Neuronal stem cell (in vitro differentiated cells): ENCODE measurements around the gene BTAF1.

Source experiments
- DNase-seq: peaks from one replicate; pipeline ENCODE4 v3.0.0-alpha.2; 2013; ENCODE audit warnings: low spot score
- H2AFZ ChIP-seq: one replicate; pipeline ENCODE4 v1.6.1; 2013; ENCODE audit warnings: mild to moderate bottlenecking, low read length, inconsistent platforms
- H2AK5ac ChIP-seq: 2 replicates; pipeline ENCODE4 v1.6.1; 2013; ENCODE audit warnings: low read depth, mild to moderate bottlenecking, inconsistent platforms, low read length, moderate library complexity, mixed read lengths
- H2BK120ac ChIP-seq: 2 replicates; pipeline ENCODE4 v1.6.1; 2013; ENCODE audit warnings: low read depth, mild to moderate bottlenecking, inconsistent platforms, low read length, moderate library complexity, mixed read lengths
- H2BK12ac ChIP-seq: one replicate; pipeline ENCODE4 v1.6.1; 2013; ENCODE audit warnings: low read length, inconsistent platforms
- H2BK15ac ChIP-seq: 2 replicates; pipeline ENCODE4 v1.6.1; 2013; ENCODE audit warnings: mild to moderate bottlenecking, low read length, inconsistent platforms, mixed read lengths
- H2BK5ac ChIP-seq: one replicate; pipeline ENCODE4 v1.6.1; 2013; ENCODE audit warnings: inconsistent platforms, mild to moderate bottlenecking, low read length, moderate library complexity
- H3K14ac ChIP-seq: one replicate; pipeline ENCODE4 v1.6.1; 2013; ENCODE audit warnings: low read length, inconsistent platforms
- H3K18ac ChIP-seq: 2 replicates; pipeline ENCODE4 v1.6.1; 2013; ENCODE audit warnings: low read length, inconsistent platforms
- H3K23ac ChIP-seq: 2 replicates; pipeline ENCODE4 v1.6.1; 2013; ENCODE audit warnings: low read depth, mild to moderate bottlenecking, mixed read lengths, low read length, inconsistent platforms; ENCODE audit not compliant: poor library complexity
- H3K27ac ChIP-seq: replicated peaks from 3 replicates; pipeline ENCODE4 v1.5.1; 2013; ENCODE audit warnings: low read length, inconsistent platforms
- H3K27me3 ChIP-seq, 3 experiments: 2 replicates each; pipeline ENCODE4 v1.6.1; 2013; ENCODE audit warnings: low read length in 3 of 3, mild to moderate bottlenecking in 2 of 3, inconsistent platforms in 1 of 3, low read depth in 1 of 3, mixed read lengths in 1 of 3, moderate library complexity in 1 of 3; ENCODE audit not compliant: control insufficient read depth in 3 of 3, insufficient read depth in 3 of 3
- H3K36me3 ChIP-seq, 2 donors: replicated peaks in 1 of 2; 2 replicates each; pipeline ENCODE4 v1.6.1; 2013; ENCODE audit warnings: low read length in 2 of 2; ENCODE audit not compliant: control insufficient read depth in 2 of 2, insufficient read depth in 2 of 2
- H3K4ac ChIP-seq: 2 replicates; pipeline ENCODE4 v1.6.1; 2013; ENCODE audit warnings: inconsistent platforms, mild to moderate bottlenecking, low read length, moderate library complexity
- H3K4me1 ChIP-seq, 2 donors: 1 replicate in 1 of 2; 2 replicates in 1 of 2; pipeline ENCODE4 v1.6.1; 2013; ENCODE audit warnings: low read length in 2 of 2, low read depth in 1 of 2; ENCODE audit not compliant: control insufficient read depth in 2 of 2, insufficient read depth in 1 of 2
- H3K4me2 ChIP-seq: one replicate; pipeline ENCODE4 v1.6.1; 2013; ENCODE audit warnings: mild to moderate bottlenecking, low read length, inconsistent platforms; ENCODE audit not compliant: insufficient read depth, poor library complexity, severe bottlenecking
- H3K4me3 ChIP-seq, 2 donors: 2 replicates each; pipeline ENCODE4 v1.5.1; 2013; ENCODE audit warnings: low read length in 2 of 2, mild to moderate bottlenecking in 2 of 2, inconsistent platforms in 1 of 2, moderate library complexity in 1 of 2
- H3K79me1 ChIP-seq: one replicate; pipeline ENCODE4 v1.6.1; 2013; ENCODE audit warnings: low read depth, mild to moderate bottlenecking, inconsistent platforms, low read length, moderate library complexity
- H3K9ac ChIP-seq: one replicate; pipeline ENCODE4 v1.6.1; 2013; ENCODE audit warnings: mild to moderate bottlenecking, low read depth, low read length, inconsistent platforms; ENCODE audit not compliant: poor library complexity
- H3K9me3 ChIP-seq, 2 donors: replicated peaks in 1 of 2; 2 replicates each; pipeline versions ENCODE3 to v1.6.1; 2013; ENCODE audit warnings: low read length in 2 of 2, mild to moderate bottlenecking in 2 of 2, inconsistent platforms in 1 of 2, low read depth in 1 of 2, mixed read lengths in 1 of 2, moderate library complexity in 1 of 2; ENCODE audit not compliant: control insufficient read depth in 2 of 2, insufficient read depth in 1 of 2
- H4K8ac ChIP-seq: one replicate; pipeline ENCODE4 v1.6.1; 2013; ENCODE audit warnings: low read depth, mild to moderate bottlenecking, inconsistent platforms, low read length, moderate library complexity
- H4K91ac ChIP-seq: one replicate; pipeline ENCODE4 v1.6.1; 2013; ENCODE audit warnings: low read length, low read depth, mild to moderate bottlenecking, inconsistent platforms; ENCODE audit not compliant: poor library complexity
- WGBS, 2 donors: extraction: QIAGEN DNeasy Blood & Tissue Kit; methylation state at CpG; one replicate each; pipeline ENCODE4 v1.1.7; 2013; ENCODE audit warnings: missing lambda C conversion rate in 2 of 2, mixed read lengths in 1 of 2; ENCODE audit not compliant: insufficient read length in 2 of 2, insufficient replicate concordance in 1 of 2; ENCODE audit errors: extremely low coverage in 2 of 2; 5-methylcytosine and 5-hydroxymethylcytosine counted together

Gene BTAF1

DNA sequence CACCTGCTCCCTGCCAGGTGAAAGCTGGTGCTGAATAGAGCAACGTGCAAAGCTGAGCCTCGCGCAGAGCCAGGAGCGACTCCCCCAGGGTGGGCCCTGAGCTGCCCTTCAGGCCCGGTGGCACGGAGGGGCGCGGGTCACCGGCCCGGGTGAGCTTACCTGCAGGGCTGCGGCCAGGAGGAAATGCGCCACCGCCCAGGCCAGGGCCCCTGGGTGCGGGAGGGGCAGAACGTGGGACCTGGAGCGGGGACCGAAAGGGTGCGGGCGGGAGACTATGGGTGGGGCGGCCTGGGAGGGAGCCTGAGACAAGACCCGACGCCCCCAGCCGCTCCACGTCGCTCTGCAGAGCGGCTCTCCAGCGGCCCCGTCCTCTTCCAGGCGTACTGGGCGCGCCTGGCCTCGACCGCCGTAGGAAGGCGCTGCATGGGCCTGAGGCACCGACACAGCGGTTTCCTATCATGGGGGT lies 122.1 kb downstream of the BTAF1 start:
- no peaks in the 10 kb centered on the region for H3K79me1 ChIP-seq
- H3K4me2 ChIP-seq = peak overlapping the region; percentile 52
- H3K4me1 ChIP-seq = peaks cover 2 to 8% of the 10 kb centered on the region in 2 donors
- H2BK120ac ChIP-seq = no peak overlapping the region
- no peak overlapping the region for H2BK5ac ChIP-seq
- H4K91ac ChIP-seq = no peak overlapping the region
- no peak for DNase-seq
- H4K8ac ChIP-seq = no peak overlapping the region
- peaks cover 0 to 7% (median 0%) of the 10 kb centered on the region in 3 experiments for H3K27me3 ChIP-seq
- no peak overlapping the region for H3K14ac ChIP-seq
- H3K36me3 ChIP-seq = peaks cover 0 to 1% of the 10 kb centered on the region in 2 donors
- no peak overlapping the region for H2AK5ac ChIP-seq
- no peak overlapping the region for H2BK15ac ChIP-seq
- no peak overlapping the region for H3K23ac ChIP-seq
- no peak overlapping the region for H3K27ac ChIP-seq
- peak overlapping the region; percentile 48 for H3K18ac ChIP-seq
- H3K4me3 ChIP-seq = peak overlapping the region in 1 of 2 donors; percentile 52
- WGBS, 2 donors = no CpG with 5 or more reads among the region's 37 CpGs
- H2AFZ ChIP-seq = no peak overlapping the region
- no peak overlapping the region for H2BK12ac ChIP-seq
- H3K9ac ChIP-seq = no peak overlapping the region
- H3K4ac ChIP-seq = no peak overlapping the region
- H3K9me3 ChIP-seq = no peaks in the 10 kb centered on the region

GRCh38 chr10:92047215-92047614 lies 123.6 kb downstream of the BTAF1 start:
- Histone ChIP-seq H2BK15ac (no peak overlapping the region), H2BK120ac (no peak overlapping the region), H2BK5ac (no peak overlapping the region), H3K4me2 (no peak overlapping the region), H3K36me3 (peaks cover 0 to 1% of the 10 kb centered on the region in 2 donors), H3K18ac (no peak overlapping the region), H4K91ac (no peak overlapping the region), H2AFZ (no peak overlapping the region), H3K27ac (no peak overlapping the region), H3K9me3 (no peaks in the 10 kb centered on the region), H3K4ac (no peak overlapping the region), H3K9ac (no peak overlapping the region), H4K8ac (no peak overlapping the region), H3K27me3 (peaks cover 0 to 7% (median 0%) of the 10 kb centered on the region in 3 experiments), H2BK12ac (no peak overlapping the region), H3K14ac (no peak overlapping the region), H3K4me1 (peaks cover 2 to 8% of the 10 kb centered on the region in 2 donors), H3K4me3 (no peak overlapping the region), H2AK5ac (no peak overlapping the region), H3K23ac (no peak overlapping the region), H3K79me1 (no peaks in the 10 kb centered on the region)
- no peak for DNase-seq

GRCh38 chr10:92052088-92052487 lies 128.5 kb downstream of the BTAF1 start:
- Histone ChIP-seq H3K4me3 (no peak overlapping the region), H3K27ac (no peak overlapping the region), H3K14ac (no peak overlapping the region), H3K18ac (no peak overlapping the region), H4K8ac (no peak overlapping the region), H3K79me1 (no peaks in the 10 kb centered on the region), H2BK15ac (no peak overlapping the region), H3K9me3 (no peaks in the 10 kb centered on the region), H2BK5ac (no peak overlapping the region), H2AK5ac (no peak overlapping the region), H2BK120ac (no peak overlapping the region), H3K4ac (no peak overlapping the region), H4K91ac (no peak overlapping the region), H2BK12ac (no peak overlapping the region), H3K36me3 (no peaks in the 10 kb centered on the region), H2AFZ (no peak overlapping the region), H3K4me2 (no peak overlapping the region), H3K27me3 (no peaks in the 10 kb centered on the region), H3K9ac (no peak overlapping the region), H3K4me1 (peaks cover 0 to 5% of the 10 kb centered on the region in 2 donors), H3K23ac (no peak overlapping the region)
- no peak for DNase-seq
- no CpG with 5 or more reads among the region's 18 CpGs for WGBS, 2 donors

GRCh38 chr10:92052741-92053140 lies 129.2 kb downstream of the BTAF1 start:
- H3K36me3 ChIP-seq = no peaks in the 10 kb centered on the region
- H3K9ac ChIP-seq = no peak overlapping the region
- H3K79me1 ChIP-seq = no peaks in the 10 kb centered on the region

More at GRCh38 chr10:92052741-92053140, 129.2 kb downstream of the BTAF1 start:
- Histone ChIP-seq H3K14ac (no peak overlapping the region), H3K4me3 (no peak overlapping the region), H2AK5ac (no peak overlapping the region), H3K23ac (no peak overlapping the region), H2AFZ (no peak overlapping the region), H3K4ac (no peak overlapping the region), H4K91ac (no peak overlapping the region), H2BK5ac (no peak overlapping the region), H3K4me2 (no peak overlapping the region), H2BK12ac (no peak overlapping the region), H2BK15ac (no peak overlapping the region), H3K4me1 (peaks cover 0 to 5% of the 10 kb centered on the region in 2 donors), H3K27me3 (no peaks in the 10 kb centered on the region), H3K9me3 (no peaks in the 10 kb centered on the region), H2BK120ac (no peak overlapping the region), H3K18ac (no peak overlapping the region), H3K27ac (no peak overlapping the region), H4K8ac (no peak overlapping the region)
- no peak for DNase-seq
- WGBS, 2 donors = no CpG with 5 or more reads among the region's 5 CpGs
